Esophagus squamous epithelium (tissue), 5 donors: ENCODE measurements around the gene LSP1. TPM values are rescaled to one million over a fixed set of nuclear protein-coding genes. Genes with fewer than 3 reads are reported as not detected.

Experiments
- DNase-seq: peaks from one replicate; lab custom pipeline; 2025; lab: John Stamatoyannopoulos, UW
- H3K27ac ChIP-seq, 4 donors: fragments of 200-600 bp; sonication (generic); one replicate each; pipeline ENCODE4 v1.5.1; 2016 to 2019; ENCODE audit warnings: mild to moderate bottlenecking in 1 of 4
- H3K27me3 ChIP-seq, 4 donors: fragments of 200-600 bp; sonication (generic); 1 replicate in 3 of 4; 2 replicates in 1 of 4; pipeline versions ENCODE4 v1.5.1 to v1.6.0; 2017 to 2021; ENCODE audit warnings: antibody characterized with exemption in 1 of 4
- H3K36me3 ChIP-seq, 3 donors: fragments of 200-600 bp; sonication (generic); one replicate each; pipeline ENCODE4 v1.5.1; 2016 to 2019
- H3K4me1 ChIP-seq, 3 donors: fragments of 200-600 bp; sonication (generic); one replicate each; pipeline ENCODE4 v1.5.1; 2017 to 2019
- H3K4me3 ChIP-seq, 4 donors: fragments of 200-600 bp; sonication (generic); 1 replicate in 3 of 4; 2 replicates in 1 of 4; pipeline ENCODE4 v1.5.1; 2016 to 2019; ENCODE audit warnings: mild to moderate bottlenecking in 2 of 4, moderate library complexity in 1 of 4
- H3K9me3 ChIP-seq, 3 donors: fragments of 200-600 bp; sonication (generic); one replicate each; pipeline ENCODE4 v1.5.1; 2016 to 2019
- CTCF ChIP-seq, 6 experiments: fragments of 450-650 bp in 4 of 6; fragments of 200-600 bp in 2 of 6; sonication (generic) in 2 of 6; IDR thresholded peaks; one replicate each; pipeline ENCODE4 v1.5.1; 2016 to 2019; ENCODE audit warnings: antibody characterized with exemption in 6 of 6, mild to moderate bottlenecking in 4 of 6, moderate library complexity in 4 of 6
- POLR2A ChIP-seq, 4 donors: fragments of 450-650 bp; IDR thresholded peaks; one replicate each; pipeline ENCODE4 v1.6.1; 2017; ENCODE audit warnings: antibody characterized with exemption in 4 of 4, mild to moderate bottlenecking in 4 of 4, moderate library complexity in 3 of 4
- WGBS, 2 donors: methylation state at CpG; one replicate each; pipeline ENCODE4 v1.1.5; 2018; 5-methylcytosine and 5-hydroxymethylcytosine counted together
- intact Hi-C: fragments of 100-400 bp; cut with DNase I; formaldehyde crosslinking; loops from one replicate; pipeline ENCODE4 v1.15.0; 2022
- total RNA-seq, 4 donors: library from RNA; depleted of rRNA; stranded (reverse); fragments of >200 nt; gene quantifications; one replicate each; pipeline ENCODE4 v1.1.0, GENCODE V29; 2016
- donor health status: DM: yes; HTN: yes; CAD: no.

The LSP1 gene
- total RNA-seq, 4 donors from 2014 or later: 23.3 to 75.9 (median 46.4) TPM

GRCh38 chr11:1899090-1899489, 46.2 kb downstream of the LSP1 start:
- WGBS, 2 donors: 85 to 91% methylated on average over 2 to 4 of the region's 4 CpGs
- intact Hi-C loops: no loop called here

GRCh38 chr11:1899686-1900085, 46.8 kb downstream of the LSP1 start:
- DNase-seq: no peak
- WGBS, 2 donors: 70 to 75% methylated on average over 5 of the region's 5 CpGs
- H3K4me1 ChIP-seq: no peaks in the 10 kb centered on the region
- no peak overlapping the region for H3K27ac ChIP-seq
- H3K27me3 ChIP-seq: peaks cover 0 to 5% (median 0%) of the 10 kb centered on the region in 4 donors
- H3K36me3 ChIP-seq: no peaks in the 10 kb centered on the region
- no peaks in the 10 kb centered on the region for H3K9me3 ChIP-seq
- H3K4me3 ChIP-seq: no peak overlapping the region
- intact Hi-C loops: no loop called here
- TF ChIP-seq CTCF (IDR thresholded peaks at IDR 0.05) (no peak), POLR2A (IDR thresholded peaks at IDR 0.05) (no peak)

More at GRCh38 chr11:1899090-1899489, 46.2 kb downstream of the LSP1 start:
- Histone ChIP-seq H3K9me3 (no peaks in the 10 kb centered on the region), H3K27me3 (peaks cover 0 to 5% (median 0%) of the 10 kb centered on the region in 4 donors), H3K36me3 (no peaks in the 10 kb centered on the region), H3K4me1 (no peaks in the 10 kb centered on the region), H3K4me3 (no peak overlapping the region), H3K27ac (no peak overlapping the region)
- DNase-seq: no peak
- TF ChIP-seq CTCF (IDR thresholded peaks at IDR 0.05) (no peak), POLR2A (IDR thresholded peaks at IDR 0.05) (no peak)

GRCh38 chr11:1906181-1906580, 53.3 kb downstream of the LSP1 start:
- DNase-seq: no peak
- intact Hi-C loops: no loop called here
- Histone ChIP-seq H3K4me3 (no peak overlapping the region), H3K27me3 (peaks cover 0 to 16% (median 0%) of the 10 kb centered on the region in 4 donors), H3K27ac (peak overlapping the region in 2 of 4 donors; percentile 5 to 23), H3K4me1 (peaks cover 0 to 15% (median 0%) of the 10 kb centered on the region in 3 donors), H3K36me3 (no peaks in the 10 kb centered on the region), H3K9me3 (no peaks in the 10 kb centered on the region)
- TF ChIP-seq POLR2A (IDR thresholded peaks at IDR 0.05): no peak
- no peak for TF ChIP-seq CTCF (IDR thresholded peaks at IDR 0.05)
- WGBS, 2 donors: 36 to 44% methylated on average over 5 of the region's 5 CpGs

GRCh38 chr11:1906611-1907423, 53.9 kb downstream of the LSP1 start:
- no peak overlapping the region for H3K4me3 ChIP-seq
- H3K4me1 ChIP-seq: peaks cover 0 to 15% (median 0%) of the 10 kb centered on the region in 3 donors
- TF ChIP-seq POLR2A (IDR thresholded peaks at IDR 0.05): no peak
- TF ChIP-seq CTCF (IDR thresholded peaks at IDR 0.05): no peak
- intact Hi-C loops: no loop called here
- no peak for DNase-seq
- H3K27me3 ChIP-seq: peaks cover 0 to 16% (median 0%) of the 10 kb centered on the region in 4 donors
- no peaks in the 10 kb centered on the region for H3K36me3 ChIP-seq
- no peaks in the 10 kb centered on the region for H3K9me3 ChIP-seq
- 58 to 78% methylated on average over 4 to 11 of the region's 14 CpGs for WGBS, 2 donors
- H3K27ac ChIP-seq: peak overlapping the region in 3 of 4 donors; percentile 5 to 42 (median 23)

GRCh38 chr11:1908618-1909017, 55.7 kb downstream of the LSP1 start:
- no peak for DNase-seq
- 46 to 49% methylated on average over 9 of the region's 9 CpGs for WGBS, 2 donors
- Histone ChIP-seq H3K27me3 (peaks cover 0 to 16% (median 0%) of the 10 kb centered on the region in 4 donors), H3K4me3 (no peak overlapping the region), H3K36me3 (no peaks in the 10 kb centered on the region), H3K27ac (peak overlapping the region in 3 of 4 donors; percentile 38 to 52 (median 42)), H3K4me1 (peaks cover 0 to 15% (median 0%) of the 10 kb centered on the region in 3 donors), H3K9me3 (no peaks in the 10 kb centered on the region)
- intact Hi-C loops: no loop called here
- TF ChIP-seq POLR2A (IDR thresholded peaks at IDR 0.05) (no peak), CTCF (IDR thresholded peaks at IDR 0.05) (no peak)
